ENCODE data around the gene KNSTRN. TPM values are rescaled to one million over a fixed set of nuclear protein-coding genes. Genes with fewer than 3 reads are reported as not detected.

KNSTRN gene
- total RNA-seq, 1 donor from 2014 or later: 26.0 TPM

- no peak overlapping the region for H3K27ac Mint-ChIP-seq (ENCODE audit: unreplicated experiment)
- TF ChIP-seq CTCF (IDR thresholded peaks at IDR 0.05; ENCODE audit: unreplicated experiment): no peak
- no peaks in the 10 kb centered on the region for H3K9me3 Mint-ChIP-seq (ENCODE audit: unreplicated experiment)
- H3K27me3 Mint-ChIP-seq (ENCODE audit: unreplicated experiment): peaks cover 5% of the 10 kb centered on the region
- no peak overlapping the region for H3K4me3 Mint-ChIP-seq (ENCODE audit: unreplicated experiment)
- H3K36me3 Mint-ChIP-seq (ENCODE audit: low read depth, unreplicated experiment): no peaks in the 10 kb centered on the region
- peaks cover 22% of the 10 kb centered on the region for H3K4me1 Mint-ChIP-seq (ENCODE audit: unreplicated experiment)
- DNase-seq (ENCODE audit: low spot score): no peak
Measured at GRCh38 chr15:40338921-40339620, 43.5 kb upstream of the KNSTRN start.

GRCh38 chr15:40339621-40339945 is 42.9 kb upstream of the KNSTRN start:
- no peak overlapping the region for H3K27ac Mint-ChIP-seq (ENCODE audit: unreplicated experiment)
- H3K4me1 Mint-ChIP-seq (ENCODE audit: unreplicated experiment): peaks cover 17% of the 10 kb centered on the region
- TF ChIP-seq CTCF (IDR thresholded peaks at IDR 0.05; ENCODE audit: unreplicated experiment): no peak
- H3K9me3 Mint-ChIP-seq (ENCODE audit: unreplicated experiment): no peaks in the 10 kb centered on the region
- DNase-seq (ENCODE audit: low spot score): no peak
- H3K4me3 Mint-ChIP-seq (ENCODE audit: unreplicated experiment): no peak overlapping the region
- H3K27me3 Mint-ChIP-seq (ENCODE audit: unreplicated experiment): peaks cover 5% of the 10 kb centered on the region
- H3K36me3 Mint-ChIP-seq (ENCODE audit: low read depth, unreplicated experiment): no peaks in the 10 kb centered on the region

- no peak for DNase-seq (ENCODE audit: low spot score)
Measured at GRCh38 chr15:40340038-40340739, 42.3 kb upstream of the KNSTRN start.

GRCh38 chr15:40340740-40341400 is 41.7 kb upstream of the KNSTRN start, which contains the start of gene CCDC9B:
Gene CCDC9B (minus strand): TSS chr15:40340939. CDS start chr15:40340819, 120 bp downstream.
- peak within 1 kb of the TSS; percentile 42 for H3K27ac Mint-ChIP-seq (ENCODE audit: unreplicated experiment)
- H3K4me1 Mint-ChIP-seq (ENCODE audit: unreplicated experiment): peaks cover 17% of the 10 kb centered on the region
- DNase-seq (ENCODE audit: low spot score): no peak
- peaks cover 5% of the 10 kb centered on the region for H3K27me3 Mint-ChIP-seq (ENCODE audit: unreplicated experiment)
- no peaks in the 10 kb centered on the region for H3K36me3 Mint-ChIP-seq (ENCODE audit: low read depth, unreplicated experiment)
- peak within 1 kb of the TSS; percentile 77 for H3K4me3 Mint-ChIP-seq (ENCODE audit: unreplicated experiment)
- no peaks in the 10 kb centered on the region for H3K9me3 Mint-ChIP-seq (ENCODE audit: unreplicated experiment)
- TF ChIP-seq CTCF (IDR thresholded peaks at IDR 0.05; ENCODE audit: unreplicated experiment): no peak

More at GRCh38 chr15:40340038-40340739, 42.3 kb upstream of the KNSTRN start:
- peak overlapping the region; percentile 42 for H3K27ac Mint-ChIP-seq (ENCODE audit: unreplicated experiment)
- H3K4me1 Mint-ChIP-seq (ENCODE audit: unreplicated experiment): peaks cover 17% of the 10 kb centered on the region
- TF ChIP-seq CTCF (IDR thresholded peaks at IDR 0.05; ENCODE audit: unreplicated experiment): no peak
- H3K9me3 Mint-ChIP-seq (ENCODE audit: unreplicated experiment): no peaks in the 10 kb centered on the region
- peaks cover 5% of the 10 kb centered on the region for H3K27me3 Mint-ChIP-seq (ENCODE audit: unreplicated experiment)
- H3K4me3 Mint-ChIP-seq (ENCODE audit: unreplicated experiment): no peak overlapping the region
- H3K36me3 Mint-ChIP-seq (ENCODE audit: low read depth, unreplicated experiment): no peaks in the 10 kb centered on the region
